ENCODE data around the gene KANTR. TPM values are rescaled to one million over a fixed set of nuclear protein-coding genes. Genes with fewer than 3 reads are reported as not detected.
A peak's percentile ranks its signal among the peaks of the same experiment; 100 is the strongest.
"Not testable (repeated sequence)": the region's sequence is repeated elsewhere in the genome, so short reads cannot be mapped to it uniquely, and the experiment has no call there.

The KANTR gene
- total RNA-seq, 1 donor from 2014 or later: 3.6 TPM

- no peak for DNase-seq
- intact Hi-C loops (cut with DNase I): no loop called here
- ATAC-seq (ENCODE audit: poor library complexity): no peak
Observed at GRCh38 chrX:53114864-53115549, 21.1 kb downstream of the KANTR start.

DNA sequence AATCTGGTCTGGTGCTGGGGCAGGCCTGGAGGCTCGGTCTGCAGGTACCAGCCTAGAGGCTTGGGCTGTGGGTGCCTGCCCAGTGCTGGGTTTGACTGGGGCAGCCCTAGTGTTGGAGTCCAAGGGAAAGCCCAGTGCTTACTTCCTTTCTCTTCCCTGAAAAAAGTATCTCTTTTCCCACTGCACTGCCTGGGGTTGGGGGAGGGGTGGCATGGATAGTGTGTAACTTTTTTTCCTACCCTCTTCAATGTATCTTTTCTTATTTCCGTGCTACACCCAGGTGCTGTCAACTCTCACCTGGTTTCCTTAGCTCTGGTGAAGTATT lies 21.6 kb downstream of the KANTR start:
- ATAC-seq (ENCODE audit: poor library complexity) (no peak), DNase-seq (no peak)
- intact Hi-C loops (cut with DNase I): no loop called here

DNA sequence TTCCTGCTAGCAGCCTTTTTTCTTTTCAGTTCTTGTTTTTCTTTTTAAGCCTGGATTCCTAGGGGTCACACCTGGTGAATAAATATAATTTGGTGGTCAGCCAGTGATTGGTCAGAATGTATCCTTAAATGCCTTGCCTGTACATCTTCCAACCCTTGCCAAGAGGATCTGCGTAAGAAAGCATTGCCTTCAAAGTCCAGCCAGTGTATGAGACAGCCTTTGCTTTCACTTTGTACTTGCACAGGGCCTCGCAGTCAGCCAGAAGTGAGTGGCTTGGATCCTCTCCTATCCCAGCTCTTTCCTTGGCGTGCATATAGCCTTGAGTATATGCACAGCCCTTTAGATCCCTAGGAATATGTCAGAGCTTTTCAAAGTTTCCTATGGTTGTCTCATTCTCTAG lies 22.2 kb downstream of the KANTR start:
- intact Hi-C loops (cut with DNase I): no loop called here
- ATAC-seq (ENCODE audit: poor library complexity) (peak; percentile 67), DNase-seq (no peak)

DNA sequence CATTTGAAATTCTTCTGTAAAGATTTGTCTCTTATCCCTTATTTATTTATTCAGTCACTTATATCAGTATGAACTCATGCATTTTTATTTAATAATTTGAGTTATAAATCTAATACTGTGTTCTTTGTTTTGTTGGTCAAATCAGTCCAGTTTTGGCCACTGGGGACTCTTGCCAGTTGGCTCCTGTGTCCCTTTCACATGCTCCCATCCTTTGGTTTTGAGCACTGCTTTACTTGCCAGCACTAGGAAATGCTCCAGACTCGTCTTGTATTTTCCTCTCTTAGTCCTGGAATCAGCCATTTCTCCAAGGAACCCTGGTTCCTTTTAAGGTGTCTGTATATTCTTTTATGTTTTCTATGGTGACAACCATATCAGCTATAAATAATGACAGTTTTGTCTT lies 28.1 kb downstream of the KANTR start:
- ATAC-seq (ENCODE audit: poor library complexity) (peak; percentile 45), DNase-seq (peak; percentile 63)
- intact Hi-C loops (cut with DNase I): no loop called here

GRCh38 chrX:53125506-53125905 lies 31.6 kb downstream of the KANTR start:
- intact Hi-C loops (cut with DNase I): no loop called here
- no peak for DNase-seq
- ATAC-seq (ENCODE audit: poor library complexity): no peak

- DNase-seq (no peak), ATAC-seq (ENCODE audit: poor library complexity) (no peak)
- intact Hi-C loops (cut with DNase I): no loop called here
Observed at GRCh38 chrX:53126377-53126776, 32.4 kb downstream of the KANTR start.

DNA sequence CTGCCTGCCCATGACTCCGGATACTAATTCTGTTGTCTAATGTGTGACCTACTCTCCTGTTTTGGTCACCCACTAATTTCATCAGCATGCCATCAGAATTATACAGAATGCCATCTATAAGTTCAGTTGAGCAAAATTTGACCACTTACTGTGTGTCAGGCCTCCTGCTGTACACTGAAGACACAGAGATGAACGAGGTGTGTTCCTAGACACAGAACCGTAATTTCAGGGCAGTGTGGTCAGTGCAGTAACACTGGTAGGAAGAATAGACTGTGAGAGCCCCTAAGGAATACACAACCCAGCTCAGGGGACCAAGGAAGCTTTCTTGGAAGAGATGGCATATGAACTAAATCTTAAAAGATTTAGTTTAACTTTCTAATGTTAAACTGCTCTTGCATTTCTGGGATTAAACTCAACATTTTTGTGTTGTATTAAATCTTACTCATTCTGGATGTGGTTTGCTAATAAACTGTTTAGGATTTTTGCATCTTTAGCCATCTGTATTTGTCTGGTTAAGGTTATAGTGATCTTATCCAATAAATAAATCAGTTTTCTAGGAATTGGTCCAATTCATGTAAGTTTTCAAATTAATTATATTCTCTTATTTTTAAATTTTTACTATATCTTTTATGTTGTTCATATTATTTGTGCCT lies 34.3 kb downstream of the KANTR start:
- no peak for DNase-seq
- no peak for ATAC-seq (ENCODE audit: poor library complexity)
- intact Hi-C loops (cut with DNase I): no loop called here

DNA sequence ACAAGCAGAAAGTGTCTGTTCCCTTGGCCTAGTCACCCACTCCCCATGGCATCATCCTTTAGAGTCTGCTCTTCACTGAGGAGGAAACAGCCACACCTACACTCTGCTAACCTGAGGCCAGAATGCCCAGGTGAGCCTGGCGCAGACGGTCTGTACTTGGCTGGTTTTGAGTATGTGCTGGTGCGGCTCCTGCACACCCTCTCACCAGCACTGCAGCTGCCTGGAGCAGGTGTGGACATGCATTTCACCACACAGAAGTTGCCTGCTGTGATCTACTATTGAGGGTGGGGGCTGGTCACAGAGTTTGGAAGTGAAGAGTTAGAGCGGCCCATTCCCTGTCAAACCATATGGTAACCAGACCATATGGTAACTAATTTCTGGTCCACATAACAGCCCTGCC lies 39.5 kb downstream of the KANTR start:
- intact Hi-C loops (cut with DNase I): no loop called here
- no peak for DNase-seq
- no peak for ATAC-seq (ENCODE audit: poor library complexity)

- no peak for DNase-seq
- intact Hi-C loops (cut with DNase I): no loop called here
- ATAC-seq (ENCODE audit: poor library complexity): no peak
Observed at GRCh38 chrX:53135581-53135980, 41.6 kb downstream of the KANTR start.

DNA sequence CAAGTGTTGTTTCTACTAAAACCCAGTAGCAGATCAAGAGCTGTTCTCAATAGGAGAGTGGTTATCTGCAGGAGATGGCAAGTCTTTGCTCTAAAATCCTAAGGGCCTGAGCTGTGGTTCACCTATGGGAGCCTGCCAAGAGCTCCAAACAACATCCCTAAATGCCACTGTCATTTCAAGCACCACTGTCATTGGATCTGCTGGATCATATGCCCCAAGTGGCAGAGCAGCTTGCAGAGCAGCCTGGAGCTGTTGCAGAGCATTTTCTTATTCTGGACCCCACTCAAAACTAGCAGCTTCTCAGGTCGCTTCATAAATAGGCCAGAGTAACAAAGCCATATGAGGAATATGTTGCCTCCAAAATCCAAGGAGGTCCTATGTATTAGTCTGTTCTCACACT lies 59.6 kb downstream of the KANTR start:
- intact Hi-C loops (cut with DNase I): no loop called here
- DNase-seq (no peak), ATAC-seq (ENCODE audit: poor library complexity) (no peak)

GRCh38 chrX:53155512-53156206 lies 61.7 kb downstream of the KANTR start:
- intact Hi-C loops (cut with DNase I): no loop called here
- ATAC-seq (ENCODE audit: poor library complexity): no peak
- no peak for DNase-seq

- intact Hi-C loops (cut with DNase I): no loop called here
- DNase-seq (no peak), ATAC-seq (ENCODE audit: poor library complexity) (no peak)
Observed at GRCh38 chrX:53156207-53156596, 62.3 kb downstream of the KANTR start.

DNA sequence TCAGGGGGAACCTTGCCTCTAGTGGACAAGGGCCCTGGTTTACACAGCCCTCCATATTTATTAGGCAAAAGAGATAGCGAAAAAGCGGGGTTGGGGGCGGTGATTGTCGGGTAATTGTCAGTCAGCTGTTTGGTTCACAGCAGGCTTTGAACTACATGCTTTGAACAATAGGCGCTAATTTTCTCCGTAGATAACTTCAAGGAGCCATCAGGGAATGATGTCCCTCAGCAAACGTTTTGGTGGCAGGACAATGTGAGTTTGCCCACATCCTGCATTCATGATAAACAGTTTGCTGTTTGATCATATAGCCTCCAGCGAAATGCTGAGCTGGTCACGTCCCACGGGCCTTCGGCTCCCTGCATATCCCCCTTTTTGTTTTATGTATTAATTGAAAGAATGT lies 65.2 kb downstream of the KANTR start:
- ATAC-seq (ENCODE audit: poor library complexity): no peak
- intact Hi-C loops (cut with DNase I): no loop called here
- DNase-seq: no peak

- intact Hi-C loops (cut with DNase I): no loop called here
- DNase-seq (no peak), ATAC-seq (ENCODE audit: poor library complexity) (no peak)
Observed at GRCh38 chrX:53160297-53160983, 66.5 kb downstream of the KANTR start.

- DNase-seq: no peak
- intact Hi-C loops (cut with DNase I): no loop called here
- no peak for ATAC-seq (ENCODE audit: poor library complexity)
Observed at GRCh38 chrX:53163436-53163835, 69.5 kb downstream of the KANTR start.

GRCh38 chrX:53164566-53164965 lies 70.6 kb downstream of the KANTR start:
- DNase-seq; ATAC-seq (ENCODE audit: poor library complexity); intact Hi-C loops (cut with DNase I): not testable (repeated sequence)

DNA sequence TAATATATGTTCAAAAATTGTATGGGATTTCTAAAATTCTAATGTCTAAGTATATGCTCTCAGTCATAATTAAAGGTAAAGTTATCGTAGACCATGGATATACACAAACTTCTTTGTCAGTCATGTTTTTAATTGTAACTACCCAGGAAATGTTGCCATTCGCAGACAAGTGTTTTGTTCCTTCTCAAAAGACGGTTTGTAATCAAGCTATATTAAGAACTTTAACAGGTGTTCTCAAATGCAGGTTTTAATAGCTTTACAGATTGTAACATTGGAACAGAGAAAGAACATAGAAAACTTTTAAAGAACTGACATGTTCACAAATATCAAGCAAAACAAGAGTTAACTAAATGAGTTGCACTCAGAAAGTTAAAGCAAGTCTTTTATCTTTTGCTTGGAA lies 72.2 kb downstream of the KANTR start:
- ATAC-seq (ENCODE audit: poor library complexity) (no peak), DNase-seq (no peak)
- intact Hi-C loops (cut with DNase I): no loop called here

GRCh38 chrX:53171356-53171755 lies 77.4 kb downstream of the KANTR start:
- intact Hi-C loops (cut with DNase I): no loop called here
- no peak for ATAC-seq (ENCODE audit: poor library complexity)
- DNase-seq: no peak

Measured in Right ventricle myocardium superior (tissue), 1 donor.